ENCODE data around the gene OXER1. TPM values are rescaled to one million over a fixed set of nuclear protein-coding genes. Genes with fewer than 3 reads are reported as not detected.

Gene OXER1
- total and polyA plus RNA-seq, 2 of the 13 experiments (the other 11 are each of a cell fraction or from before 2014, with no cell fraction given) = 8.0 to 9.0 TPM

- TF ChIP-seq, protein P1, sequence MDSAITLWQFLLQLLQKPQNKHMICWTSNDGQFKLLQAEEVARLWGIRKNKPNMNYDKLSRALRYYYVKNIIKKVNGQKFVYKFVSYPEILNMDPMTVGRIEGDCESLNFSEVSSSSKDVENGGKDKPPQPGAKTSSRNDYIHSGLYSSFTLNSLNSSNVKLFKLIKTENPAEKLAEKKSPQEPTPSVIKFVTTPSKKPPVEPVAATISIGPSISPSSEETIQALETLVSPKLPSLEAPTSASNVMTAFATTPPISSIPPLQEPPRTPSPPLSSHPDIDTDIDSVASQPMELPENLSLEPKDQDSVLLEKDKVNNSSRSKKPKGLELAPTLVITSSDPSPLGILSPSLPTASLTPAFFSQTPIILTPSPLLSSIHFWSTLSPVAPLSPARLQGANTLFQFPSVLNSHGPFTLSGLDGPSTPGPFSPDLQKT (CRISPR knock-in tag; IDR thresholded peaks at IDR 0.05; ENCODE audit: borderline replicate concordance) = no peak
- TF ChIP-seq TMF1 (CRISPR knock-in tag; IDR thresholded peaks at IDR 0.05; ENCODE audit: low read depth) = no peak
- 0 out of 2 replicates have a peak, but pooled peaks have one; percentile 65 for TF ChIP-seq ZNF713 (CRISPR knock-in tag; IDR thresholded peaks at IDR 0.05)
- TF ChIP-seq TERF1 (CRISPR knock-in tag; IDR thresholded peaks at IDR 0.05) = no peak
- TF ChIP-seq, protein P2, sequence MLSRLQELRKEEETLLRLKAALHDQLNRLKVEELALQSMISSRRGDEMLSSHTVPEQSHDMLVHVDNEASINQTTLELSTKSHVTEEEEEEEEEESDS (CRISPR knock-in tag; IDR thresholded peaks at IDR 0.05; ENCODE audit: borderline replicate concordance) = 0 out of 2 replicates have a peak, but pooled peaks have one; percentile 49
- no peak for TF ChIP-seq RORA (CRISPR knock-in tag; IDR thresholded peaks at IDR 0.05)
- peak; percentile 65; the same call in 1 of the 2 replicates for TF ChIP-seq RBFOX2 (IDR thresholded peaks at IDR 0.05; ENCODE audit: low read depth, low read length)
- TF ChIP-seq SUZ12 (IDR thresholded peaks at IDR 0.05; ENCODE audit: low read depth, low read length) = no peak
- TF ChIP-seq GPN1 (CRISPR knock-in tag; IDR thresholded peaks at IDR 0.05; ENCODE audit: borderline replicate concordance) = no peak
- 0 out of 2 replicates have a peak, but pooled peaks have one; percentile 26 for TF ChIP-seq TSC22D2 (CRISPR knock-in tag; IDR thresholded peaks at IDR 0.05; ENCODE audit: borderline replicate concordance)
- TF ChIP-seq PRDM4 (CRISPR knock-in tag; IDR thresholded peaks at IDR 0.05; ENCODE audit: borderline replicate concordance) = no peak
- TF ChIP-seq, protein P3, sequence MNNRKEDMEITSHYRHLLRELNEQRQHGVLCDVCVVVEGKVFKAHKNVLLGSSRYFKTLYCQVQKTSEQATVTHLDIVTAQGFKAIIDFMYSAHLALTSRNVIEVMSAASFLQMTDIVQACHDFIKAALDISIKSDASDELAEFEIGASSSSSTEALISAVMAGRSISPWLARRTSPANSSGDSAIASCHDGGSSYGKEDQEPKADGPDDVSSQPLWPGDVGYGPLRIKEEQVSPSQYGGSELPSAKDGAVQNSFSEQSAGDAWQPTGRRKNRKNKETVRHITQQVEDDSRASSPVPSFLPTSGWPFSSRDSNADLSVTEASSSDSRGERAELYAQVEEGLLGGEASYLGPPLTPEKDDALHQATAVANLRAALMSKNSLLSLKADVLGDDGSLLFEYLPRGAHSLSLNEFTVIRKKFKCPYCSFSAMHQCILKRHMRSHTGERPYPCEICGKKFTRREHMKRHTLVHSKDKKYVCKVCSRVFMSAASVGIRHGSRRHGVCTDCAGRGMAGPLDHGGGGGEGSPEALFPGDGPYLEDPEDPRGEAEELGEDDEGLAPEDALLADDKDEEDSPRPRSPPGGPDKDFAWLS (CRISPR knock-in tag; IDR thresholded peaks at IDR 0.05; ENCODE audit: borderline replicate concordance) = no peak
- no peak for TF ChIP-seq MTA1 (CRISPR knock-in tag; IDR thresholded peaks at IDR 0.05; ENCODE audit: borderline replicate concordance)
- TF ChIP-seq ZNF24 (IDR thresholded peaks at IDR 0.05) = no peak
- no peak for TF ChIP-seq ZKSCAN5 (CRISPR knock-in tag; IDR thresholded peaks at IDR 0.05)
- TF ChIP-seq ELF3 (CRISPR knock-in tag; IDR thresholded peaks at IDR 0.05) = peak; percentile 33; the same call in 1 of the 2 replicates
- no peak for TF ChIP-seq ZMYM2 (CRISPR knock-in tag; IDR thresholded peaks at IDR 0.05)
- TF ChIP-seq, protein P4, sequence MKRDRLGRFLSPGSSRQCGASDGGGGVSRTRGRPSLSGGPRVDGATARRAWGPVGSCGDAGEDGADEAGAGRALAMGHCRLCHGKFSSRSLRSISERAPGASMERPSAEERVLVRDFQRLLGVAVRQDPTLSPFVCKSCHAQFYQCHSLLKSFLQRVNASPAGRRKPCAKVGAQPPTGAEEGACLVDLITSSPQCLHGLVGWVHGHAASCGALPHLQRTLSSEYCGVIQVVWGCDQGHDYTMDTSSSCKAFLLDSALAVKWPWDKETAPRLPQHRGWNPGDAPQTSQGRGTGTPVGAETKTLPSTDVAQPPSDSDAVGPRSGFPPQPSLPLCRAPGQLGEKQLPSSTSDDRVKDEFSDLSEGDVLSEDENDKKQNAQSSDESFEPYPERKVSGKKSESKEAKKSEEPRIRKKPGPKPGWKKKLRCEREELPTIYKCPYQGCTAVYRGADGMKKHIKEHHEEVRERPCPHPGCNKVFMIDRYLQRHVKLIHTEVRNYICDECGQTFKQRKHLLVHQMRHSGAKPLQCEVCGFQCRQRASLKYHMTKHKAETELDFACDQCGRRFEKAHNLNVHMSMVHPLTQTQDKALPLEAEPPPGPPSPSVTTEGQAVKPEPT (CRISPR knock-in tag; IDR thresholded peaks at IDR 0.05; ENCODE audit: low read depth) = no peak
- TF ChIP-seq ZNF317 (CRISPR knock-in tag; IDR thresholded peaks at IDR 0.05) = 0 out of 2 replicates have a peak, but pooled peaks have one; percentile 41
- TF ChIP-seq ZNF720 (CRISPR knock-in tag; IDR thresholded peaks at IDR 0.05) = no peak
These were observed 30.5 kb upstream of the OXER1 start (continued) for GRCh38 chr2:42794271-42795046.
